Natural killer cell (primary cell): ENCODE data around the gene CFAP206. TPM values are rescaled to one million over a fixed set of nuclear protein-coding genes. Genes with fewer than 3 reads are reported as not detected.

Source experiments
- ATAC-seq, 3 donors: fragments of 150-1000 bp in 2 of 3; fragments of 200-7000 bp in 1 of 3; cut with Tn5 transposase; 1 replicate in 1 of 3; 2 replicates in 2 of 3; pipeline ENCODE4 v1.10.0; 2021; ENCODE audit warnings: mild to moderate bottlenecking in 2 of 3, moderate library complexity in 2 of 3
- DNase-seq, 2 donors: peaks; one replicate each; pipeline versions ENCODE4 v3.0.0 to v3.0.0-alpha.2; 2013 to 2021; ENCODE audit warnings: mixed read lengths in 1 of 2
- H3K27ac ChIP-seq: one replicate; pipeline ENCODE4 v1.5.1; 2013; ENCODE audit warnings: mild to moderate bottlenecking, low read length
- H3K27me3 ChIP-seq: one replicate; pipeline ENCODE4 v1.6.1; 2013; ENCODE audit warnings: low read length; ENCODE audit not compliant: control insufficient read depth, insufficient read depth
- H3K36me3 ChIP-seq: one replicate; pipeline ENCODE4 v1.6.1; 2013; ENCODE audit warnings: low read length; ENCODE audit not compliant: control insufficient read depth, insufficient read depth
- H3K4me1 ChIP-seq: one replicate; pipeline ENCODE4 v1.6.1; 2013; ENCODE audit warnings: low read length; ENCODE audit not compliant: control insufficient read depth, insufficient read depth
- H3K4me3 ChIP-seq: one replicate; pipeline ENCODE4 v1.5.1; 2013; ENCODE audit warnings: low read length
- H3K9me3 ChIP-seq: one replicate; pipeline ENCODE4 v1.6.1; 2013; ENCODE audit warnings: low read length; ENCODE audit not compliant: control insufficient read depth, insufficient read depth
- H3K27ac Mint-ChIP-seq, 2 donors: one replicate each; pipeline ENCODE4 v1.8.0; 2022; ENCODE audit warnings: mild to moderate bottlenecking in 2 of 2, mixed read lengths in 2 of 2, moderate library complexity in 1 of 2
- H3K27me3 Mint-ChIP-seq, 2 donors: one replicate each; pipeline ENCODE4 v1.8.0; 2022; ENCODE audit warnings: low read depth in 2 of 2, mixed read lengths in 2 of 2
- H3K36me3 Mint-ChIP-seq: one replicate; pipeline ENCODE4 v1.8.0; 2022; ENCODE audit warnings: mixed read lengths
- H3K4me1 Mint-ChIP-seq, 2 donors: one replicate each; pipeline ENCODE4 v1.8.0; 2022; ENCODE audit warnings: mixed read lengths in 2 of 2
- H3K4me3 Mint-ChIP-seq: one replicate; pipeline ENCODE4 v1.8.0; 2022; ENCODE audit warnings: mild to moderate bottlenecking, moderate library complexity, mixed read lengths
- H3K9me3 Mint-ChIP-seq, 2 donors: one replicate each; pipeline ENCODE4 v1.8.0; 2022; ENCODE audit warnings: mixed read lengths in 2 of 2
- CTCF ChIP-seq: fragments of 200-600 bp; IDR thresholded peaks from one replicate; pipeline ENCODE4 v1.8.0; 2022; ENCODE audit warnings: antibody characterized with exemption
- WGBS: methylation state at CpG from one replicate; pipeline ENCODE4 v1.1.7; 2013; ENCODE audit warnings: missing lambda C conversion rate; ENCODE audit not compliant: insufficient coverage; 5-methylcytosine and 5-hydroxymethylcytosine counted together
- intact Hi-C: fragments of 100-400 bp; cut with micrococcal nuclease; formaldehyde crosslinking; loops from one replicate; pipeline ENCODE4 v1.14.2; 2022
- total RNA-seq, 4 donors: library from RNA; stranded (reverse); fragments of 120-200 nt in 1 of 4; gene quantifications; one replicate each; pipeline versions ENCODE4 v1.2.3 to v1.2.4, GENCODE V29; 2013 to 2022

CFAP206 gene
- total RNA-seq, 3 donors from 2014 or later (not counting 1 experiment from before 2014, with no cell fraction given), result not detected

GRCh38 chr6:87494761-87495422, 87.1 kb downstream of the CFAP206 start:
- no peaks in the 10 kb centered on the region for H3K27me3 ChIP-seq
- H3K36me3 ChIP-seq, result peaks cover 6% of the 10 kb centered on the region
- TF ChIP-seq CTCF, result no peak
- no peak overlapping the region for H3K4me3 Mint-ChIP-seq
- no peaks in the 10 kb centered on the region for H3K4me1 ChIP-seq
- no peak overlapping the region for H3K27ac Mint-ChIP-seq
- H3K9me3 ChIP-seq, result no peaks in the 10 kb centered on the region
- no peaks in the 10 kb centered on the region for H3K36me3 Mint-ChIP-seq
- DNase-seq (no peak), ATAC-seq (no peak)
- H3K27me3 Mint-ChIP-seq, result no peaks in the 10 kb centered on the region
- H3K9me3 Mint-ChIP-seq, result no peaks in the 10 kb centered on the region
- no peak overlapping the region for H3K27ac ChIP-seq
- 93% methylated on average over 5 of the region's 8 CpGs for WGBS
- intact Hi-C loops, result no loop called here
- peaks cover 5 to 11% of the 10 kb centered on the region in 2 donors for H3K4me1 Mint-ChIP-seq
- H3K4me3 ChIP-seq, result no peak overlapping the region

GRCh38 chr6:87498048-87498447, 90.3 kb downstream of the CFAP206 start:
- no peak for TF ChIP-seq CTCF
- no peaks in the 10 kb centered on the region for H3K9me3 ChIP-seq
- Mint-ChIP-seq H3K27ac (no peak overlapping the region), H3K9me3 (no peaks in the 10 kb centered on the region), H3K36me3 (no peaks in the 10 kb centered on the region), H3K4me1 (peaks cover 2 to 7% of the 10 kb centered on the region in 2 donors), H3K4me3 (no peak overlapping the region), H3K27me3 (no peaks in the 10 kb centered on the region)
- H3K27me3 ChIP-seq, result no peaks in the 10 kb centered on the region
- H3K36me3 ChIP-seq, result peaks cover 19% of the 10 kb centered on the region
- DNase-seq (no peak), ATAC-seq (no peak)
- no peak overlapping the region for H3K27ac ChIP-seq
- intact Hi-C loops, result no loop called here
- H3K4me3 ChIP-seq, result no peak overlapping the region
- no peaks in the 10 kb centered on the region for H3K4me1 ChIP-seq

GRCh38 chr6:87501809-87502572, 94.2 kb downstream of the CFAP206 start:
- DNase-seq (no peak), ATAC-seq (no peak)
- no peak overlapping the region for H3K27ac ChIP-seq
- Mint-ChIP-seq H3K9me3 (no peaks in the 10 kb centered on the region), H3K4me1 (peaks cover 0 to 5% of the 10 kb centered on the region in 2 donors), H3K36me3 (no peaks in the 10 kb centered on the region), H3K27ac (no peak overlapping the region), H3K4me3 (no peak overlapping the region), H3K27me3 (no peaks in the 10 kb centered on the region)
- WGBS, result 93% methylated on average over 5 of the region's 6 CpGs
- H3K36me3 ChIP-seq, result peaks cover 35% of the 10 kb centered on the region
- H3K27me3 ChIP-seq, result no peaks in the 10 kb centered on the region
- intact Hi-C loops, result no loop called here
- no peaks in the 10 kb centered on the region for H3K9me3 ChIP-seq
- no peak for TF ChIP-seq CTCF
- H3K4me3 ChIP-seq, result no peak overlapping the region
- H3K4me1 ChIP-seq, result no peaks in the 10 kb centered on the region
